DOHH2 (cell line): Measurements from ENCODE around the gene ABCB11.

Experiments
- CTCF ChIP-seq: fragments of 200-600 bp; sonication (generic); IDR thresholded peaks from one replicate; pipeline ENCODE4 v1.5.1; 2014; ENCODE audit warnings: antibody characterized with exemption, mild to moderate bottlenecking, low read depth, low read length; ENCODE audit not compliant: poor library complexity, severe bottlenecking
- EZH2phosphoT487 ChIP-seq: fragments of 200-600 bp; sonication (generic); IDR thresholded peaks from 2 replicates; pipeline ENCODE4 v1.6.1; 2017; ENCODE audit warnings: borderline replicate concordance, mild to moderate bottlenecking, antibody characterized with exemption, low read length, moderate library complexity, mixed read lengths

- TF ChIP-seq CTCF (no peak), EZH2phosphoT487 (no peak)
Measured at GRCh38 chr2:169014780-169015179, 16.3 kb downstream of the ABCB11 start.
